Measurements from ENCODE around the gene CAMK1D. TPM values are rescaled to one million over a fixed set of nuclear protein-coding genes. Genes with fewer than 3 reads are reported as not detected.

Gene CAMK1D
- total RNA-seq, 2 experiments from 2014 or later, result 15.4 to 15.5 TPM

DNA sequence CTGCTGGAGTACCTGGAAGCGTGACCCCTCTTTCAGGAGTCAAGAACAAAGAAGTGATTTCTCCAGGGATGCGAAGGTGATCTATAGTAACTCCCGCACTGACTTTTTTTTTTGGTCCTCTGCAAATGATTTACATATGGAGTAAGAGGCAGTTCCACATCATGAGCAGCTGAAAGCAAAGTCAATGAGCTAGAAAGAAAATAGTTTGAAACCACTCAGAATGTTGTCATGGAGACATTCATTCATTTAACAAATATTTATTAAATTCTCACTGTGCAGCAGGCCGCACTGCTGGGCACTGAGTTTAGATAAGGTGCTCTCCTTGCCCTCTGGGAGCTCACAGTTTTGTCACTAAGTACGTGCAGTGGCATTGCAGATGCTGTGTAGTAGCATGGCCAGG lies 206.7 kb downstream of the CAMK1D start:
- no peak overlapping the region for H3K4me3 Mint-ChIP-seq
- no peaks in the 10 kb centered on the region for H3K9me3 Mint-ChIP-seq
- no peak for DNase-seq
- no peaks in the 10 kb centered on the region for H3K4me1 Mint-ChIP-seq
- H3K27me3 Mint-ChIP-seq, result no peaks in the 10 kb centered on the region
- POLR2A ChIA-PET, result no interaction called here
- H3K36me3 Mint-ChIP-seq (ENCODE audit: low read depth), result no peaks in the 10 kb centered on the region
- H3K27ac Mint-ChIP-seq, result peak overlapping the region; percentile 36
- CTCF ChIA-PET, result interaction anchor here (1.3 kb wide), 1 partner anchor 22 kb away, joined by 3 read pairs; no protein-coding TSS in a partner anchor

DNA sequence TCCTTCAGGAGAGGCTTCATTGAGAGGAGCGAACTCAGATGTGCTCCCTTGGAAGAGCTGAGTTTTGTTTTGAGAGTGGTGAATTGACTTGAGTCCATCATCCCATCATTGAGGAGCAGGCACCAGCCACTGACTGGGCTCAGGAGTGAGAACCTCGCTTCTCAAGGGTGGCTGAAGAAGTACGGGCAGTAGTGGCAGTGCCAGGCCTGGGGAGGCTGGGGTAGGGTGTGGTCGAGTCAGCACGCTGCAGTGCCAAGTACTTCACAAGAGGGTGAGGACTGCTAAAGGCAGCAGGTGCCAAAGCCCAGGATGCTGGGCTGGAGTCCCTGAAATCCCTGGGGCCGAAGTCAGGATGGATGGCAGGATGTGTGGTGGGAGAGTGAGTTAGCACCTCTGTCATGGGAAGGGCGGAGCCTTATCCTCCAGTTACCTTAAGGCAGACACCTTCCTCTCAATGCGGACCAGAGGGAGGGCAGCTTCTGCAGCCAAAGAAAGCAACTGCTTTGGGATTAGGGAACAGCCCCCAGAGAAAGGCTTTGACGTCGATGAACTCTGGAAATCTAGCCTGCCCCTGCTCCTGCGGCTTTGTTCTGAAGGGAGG lies 210.3 kb downstream of the CAMK1D start:
- H3K27ac Mint-ChIP-seq, result no peak overlapping the region
- H3K27me3 Mint-ChIP-seq, result no peaks in the 10 kb centered on the region
- no peak for DNase-seq
- H3K9me3 Mint-ChIP-seq, result no peaks in the 10 kb centered on the region
- CTCF ChIA-PET, result interaction anchor here (1.1 kb wide), 1 partner anchor 19 kb away, joined by 4 read pairs; no protein-coding TSS in a partner anchor
- peaks cover 4% of the 10 kb centered on the region for H3K4me1 Mint-ChIP-seq
- POLR2A ChIA-PET, result no interaction called here
- H3K36me3 Mint-ChIP-seq (ENCODE audit: low read depth), result no peaks in the 10 kb centered on the region
- no peak overlapping the region for H3K4me3 Mint-ChIP-seq

GRCh38 chr10:12561307-12561706 lies 212.0 kb downstream of the CAMK1D start:
- Mint-ChIP-seq H3K4me3 (no peak overlapping the region), H3K36me3 (ENCODE audit: low read depth) (no peaks in the 10 kb centered on the region), H3K27ac (no peak overlapping the region), H3K9me3 (no peaks in the 10 kb centered on the region), H3K27me3 (no peaks in the 10 kb centered on the region), H3K4me1 (peaks cover 4% of the 10 kb centered on the region)
- CTCF ChIA-PET, result interaction anchor here (0.6 kb wide), 1 partner anchor 95 kb away, joined by 3 read pairs; no protein-coding TSS in a partner anchor
- no peak for DNase-seq
- POLR2A ChIA-PET, result no interaction called here

- Mint-ChIP-seq H3K36me3 (ENCODE audit: low read depth) (no peaks in the 10 kb centered on the region), H3K4me3 (no peak overlapping the region), H3K27me3 (no peaks in the 10 kb centered on the region), H3K9me3 (no peaks in the 10 kb centered on the region), H3K27ac (no peak overlapping the region), H3K4me1 (peaks cover 4% of the 10 kb centered on the region)
- CTCF ChIA-PET, result interaction anchor here (0.6 kb wide), 1 partner anchor 95 kb away, joined by 3 read pairs; no protein-coding TSS in a partner anchor
- POLR2A ChIA-PET, result no interaction called here
- DNase-seq, result no peak
Observed at GRCh38 chr10:12561720-12562119, 212.4 kb downstream of the CAMK1D start.

- ChIA-PET POLR2A (no interaction called here), CTCF (interaction anchor here (1.0 kb wide), 1 partner anchor 9 kb away, joined by 4 read pairs; no protein-coding TSS in a partner anchor)
- H3K36me3 Mint-ChIP-seq (ENCODE audit: low read depth), result no peaks in the 10 kb centered on the region
- peaks cover 6% of the 10 kb centered on the region for H3K4me1 Mint-ChIP-seq
- H3K27ac Mint-ChIP-seq, result no peak overlapping the region
- no peaks in the 10 kb centered on the region for H3K9me3 Mint-ChIP-seq
- H3K4me3 Mint-ChIP-seq, result no peak overlapping the region
- no peaks in the 10 kb centered on the region for H3K27me3 Mint-ChIP-seq
- DNase-seq, result no peak
Observed at GRCh38 chr10:12563489-12563888, 214.1 kb downstream of the CAMK1D start.

- ChIA-PET POLR2A (interaction anchor here (0.7 kb wide), 1 partner anchor 215 kb away, joined by 5 read pairs; no protein-coding TSS in a partner anchor), CTCF (interaction anchor here (0.6 to 1.3 kb wide), 4 partner anchors 10 to 300 kb away, joined by 3 to 4 read pairs (median 3); no protein-coding TSS in a partner anchor)
- Mint-ChIP-seq H3K9me3 (no peaks in the 10 kb centered on the region), H3K4me1 (peaks cover 9% of the 10 kb centered on the region), H3K27ac (no peak overlapping the region), H3K36me3 (ENCODE audit: low read depth) (no peaks in the 10 kb centered on the region), H3K4me3 (no peak overlapping the region), H3K27me3 (no peaks in the 10 kb centered on the region)
- no peak for DNase-seq
Observed at GRCh38 chr10:12564173-12564572, 214.8 kb downstream of the CAMK1D start.

GRCh38 chr10:12566161-12567115 lies 217.1 kb downstream of the CAMK1D start:
- Mint-ChIP-seq H3K27me3 (no peaks in the 10 kb centered on the region), H3K9me3 (no peaks in the 10 kb centered on the region), H3K27ac (no peak overlapping the region), H3K4me1 (peaks cover 9% of the 10 kb centered on the region), H3K36me3 (ENCODE audit: low read depth) (no peaks in the 10 kb centered on the region), H3K4me3 (no peak overlapping the region)
- CTCF ChIA-PET, result interaction anchor here (0.6 kb wide), 1 partner anchor 289 kb away, joined by 3 read pairs; no protein-coding TSS in a partner anchor
- no peak for DNase-seq
- POLR2A ChIA-PET, result no interaction called here

- no peaks in the 10 kb centered on the region for H3K27me3 Mint-ChIP-seq
- ChIA-PET POLR2A (no interaction called here), CTCF (no interaction called here)
- H3K36me3 Mint-ChIP-seq (ENCODE audit: low read depth), result no peaks in the 10 kb centered on the region
- no peak overlapping the region for H3K4me3 Mint-ChIP-seq
- H3K27ac Mint-ChIP-seq, result peak overlapping the region; percentile 60
- peaks cover 9% of the 10 kb centered on the region for H3K4me1 Mint-ChIP-seq
- H3K9me3 Mint-ChIP-seq, result no peaks in the 10 kb centered on the region
- DNase-seq, result no peak
Observed at GRCh38 chr10:12568391-12569009, 219.2 kb downstream of the CAMK1D start.

- no peak overlapping the region for H3K27ac Mint-ChIP-seq
- POLR2A ChIA-PET, result no interaction called here
- peaks cover 5% of the 10 kb centered on the region for H3K4me1 Mint-ChIP-seq
- H3K9me3 Mint-ChIP-seq, result peaks cover 5% of the 10 kb centered on the region
- no peaks in the 10 kb centered on the region for H3K27me3 Mint-ChIP-seq
- DNase-seq, result no peak
- H3K36me3 Mint-ChIP-seq (ENCODE audit: low read depth), result peaks cover 5% of the 10 kb centered on the region
- no peak overlapping the region for H3K4me3 Mint-ChIP-seq
- CTCF ChIA-PET, result interaction anchor here (2.1 kb wide), 1 partner anchor 12 kb away, joined by 6 read pairs; no protein-coding TSS in a partner anchor
Observed at GRCh38 chr10:12572281-12572680, 222.9 kb downstream of the CAMK1D start.

GRCh38 chr10:12577610-12578009 lies 228.3 kb downstream of the CAMK1D start:
- no peak overlapping the region for H3K4me3 Mint-ChIP-seq
- CTCF ChIA-PET, result interaction anchor here (0.6 to 1.3 kb wide), 2 partner anchors 21 to 430 kb away, joined by 3 to 5 read pairs; no protein-coding TSS in a partner anchor
- peaks cover 7% of the 10 kb centered on the region for H3K4me1 Mint-ChIP-seq
- H3K9me3 Mint-ChIP-seq, result peaks cover 9% of the 10 kb centered on the region
- POLR2A ChIA-PET, result no interaction called here
- no peaks in the 10 kb centered on the region for H3K27me3 Mint-ChIP-seq
- H3K27ac Mint-ChIP-seq, result no peak overlapping the region
- H3K36me3 Mint-ChIP-seq (ENCODE audit: low read depth), result peaks cover 8% of the 10 kb centered on the region
- DNase-seq, result no peak

- Mint-ChIP-seq H3K27me3 (no peaks in the 10 kb centered on the region), H3K4me1 (peaks cover 7% of the 10 kb centered on the region), H3K4me3 (no peak overlapping the region), H3K9me3 (peaks cover 16% of the 10 kb centered on the region), H3K27ac (no peak overlapping the region), H3K36me3 (ENCODE audit: low read depth) (peaks cover 16% of the 10 kb centered on the region)
- no peak for DNase-seq
- ChIA-PET POLR2A (no interaction called here), CTCF (interaction anchor here (0.6 to 1.4 kb wide), 2 partner anchors 58 to 81 kb away, joined by 3 to 4 read pairs; no protein-coding TSS in a partner anchor)
Observed at GRCh38 chr10:12579954-12580858, 230.9 kb downstream of the CAMK1D start.
